K562 (cell line): ENCODE measurements around the gene TMEM207.

Source experiments
- CEBPB ChIP-seq: fragments of 450-650 bp; IDR thresholded peaks from 2 replicates; pipeline ENCODE4 v1.6.1; 2016; ENCODE audit warnings: missing genetic modification characterization, missing compliant biosample characterization
- ETV5 ChIP-seq: sonication (generic); formaldehyde crosslinking; IDR thresholded peaks from 2 replicates; pipeline ENCODE4 v1.4.0; 2020; ENCODE audit warnings: low read depth, mild to moderate bottlenecking, missing genetic modification reagents
- EZH2 ChIP-seq: IDR thresholded peaks from 2 replicates; pipeline ENCODE4 v1.6.1; 2012; ENCODE audit warnings: low read depth, mild to moderate bottlenecking, inconsistent platforms, low read length, borderline replicate concordance
- FOXA1 ChIP-seq: fragments of 450-650 bp; IDR thresholded peaks from 2 replicates; pipeline ENCODE4 v1.6.1; 2016; ENCODE audit warnings: mild to moderate bottlenecking, borderline replicate concordance
- JUN ChIP-seq, 2 experiments: sonication (generic) in 1 of 2; formaldehyde crosslinking in 1 of 2; IDR thresholded peaks; 2 replicates each; pipeline versions ENCODE4 v1.6.1 to v1.8.0; 2012 to 2022; ENCODE audit warnings: borderline replicate concordance in 2 of 2, mild to moderate bottlenecking in 2 of 2, improper control_type of control experiment in 1 of 2, low read depth in 1 of 2, low read length in 1 of 2, missing genetic modification reagents in 1 of 2
- MAX ChIP-seq: sonication (generic); formaldehyde crosslinking; IDR thresholded peaks from 2 replicates; pipeline ENCODE4 v1.9.0; 2022; ENCODE audit warnings: mild to moderate bottlenecking, missing genetic modification reagents
- NRF1 ChIP-seq, 2 experiments: fragments of 450-650 bp; IDR thresholded peaks in 1 of 2; conservative IDR thresholded peaks in 1 of 2; 2 replicates each; pipeline ENCODE4 v1.6.1; 2014; ENCODE audit warnings: mild to moderate bottlenecking in 2 of 2
- POLR2A ChIP-seq: fragments of 450-650 bp; conservative IDR thresholded peaks from 2 replicates; pipeline ENCODE4 v1.6.1; 2016
- RCOR1 ChIP-seq, 2 experiments: IDR thresholded peaks; 2 replicates each; pipeline ENCODE4 v1.6.1; 2012; ENCODE audit warnings: low read depth in 2 of 2, low read length in 2 of 2, borderline replicate concordance in 1 of 2, improper control_type of control experiment in 1 of 2
- SIRT6 ChIP-seq: IDR thresholded peaks from one replicate; pipeline ENCODE4 v1.6.1; 2012; ENCODE audit warnings: low read depth, mild to moderate bottlenecking, control low read depth, inconsistent platforms, low read length, moderate library complexity
- SMARCC2 ChIP-seq: fragments of 450-650 bp; IDR thresholded peaks from 2 replicates; pipeline ENCODE4 v1.6.1; 2017; ENCODE audit warnings: antibody characterized with exemption, moderate library complexity, mild to moderate bottlenecking, low read depth
- TEAD1 ChIP-seq, 2 experiments: fragments of 450-650 bp in 1 of 2; sonication (generic) in 1 of 2; formaldehyde crosslinking; IDR thresholded peaks; 2 replicates each; pipeline versions ENCODE4 v1.4.0 to v1.8.0; 2020 to 2022; ENCODE audit warnings: mild to moderate bottlenecking in 2 of 2, missing genetic modification reagents in 1 of 2
- TF ChIP-seq, protein P1 (sequence below): fragments of 250-450 bp; sonication (Bioruptor Pico); IDR thresholded peaks from 2 replicates; pipeline ENCODE4 v1.5.0; 2021; ENCODE audit warnings: mild to moderate bottlenecking, borderline replicate concordance
- TF ChIP-seq, protein P2 (sequence below), 3 experiments: IDR thresholded peaks in 2 of 3; conservative IDR thresholded peaks in 1 of 3; 2 replicates each; pipeline ENCODE4 v1.5.1; 2011 to 2012; ENCODE audit warnings: low read length in 3 of 3, mild to moderate bottlenecking in 3 of 3, control low read depth in 2 of 3, improper control_type of control experiment in 1 of 3, inconsistent platforms in 1 of 3, low read depth in 1 of 3, mixed read lengths in 1 of 3, moderate library complexity in 1 of 3; ENCODE audit not compliant: insufficient read depth in 2 of 3

GRCh38 chr3:190481779-190482178 is 32.1 kb upstream of the TMEM207 start:
- no peak for TF ChIP-seq MAX (CRISPR knock-in tag)
- TF ChIP-seq, protein P1, sequence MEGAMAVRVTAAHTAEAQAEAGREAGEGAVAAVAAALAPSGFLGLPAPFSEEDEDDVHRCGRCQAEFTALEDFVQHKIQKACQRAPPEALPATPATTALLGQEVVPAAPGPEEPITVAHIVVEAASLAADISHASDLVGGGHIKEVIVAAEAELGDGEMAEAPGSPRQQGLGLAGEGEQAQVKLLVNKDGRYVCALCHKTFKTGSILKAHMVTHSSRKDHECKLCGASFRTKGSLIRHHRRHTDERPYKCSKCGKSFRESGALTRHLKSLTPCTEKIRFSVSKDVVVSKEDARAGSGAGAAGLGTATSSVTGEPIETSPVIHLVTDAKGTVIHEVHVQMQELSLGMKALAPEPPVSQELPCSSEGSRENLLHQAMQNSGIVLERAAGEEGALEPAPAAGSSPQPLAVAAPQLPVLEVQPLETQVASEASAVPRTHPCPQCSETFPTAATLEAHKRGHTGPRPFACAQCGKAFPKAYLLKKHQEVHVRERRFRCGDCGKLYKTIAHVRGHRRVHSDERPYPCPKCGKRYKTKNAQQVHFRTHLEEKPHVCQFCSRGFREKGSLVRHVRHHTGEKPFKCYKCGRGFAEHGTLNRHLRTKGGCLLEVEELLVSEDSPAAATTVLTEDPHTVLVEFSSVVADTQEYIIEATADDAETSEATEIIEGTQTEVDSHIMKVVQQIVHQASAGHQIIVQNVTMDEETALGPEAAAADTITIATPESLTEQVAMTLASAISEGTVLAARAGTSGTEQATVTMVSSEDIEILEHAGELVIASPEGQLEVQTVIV (CRISPR knock-in tag): no peak
- TF ChIP-seq RCOR1 (IDR thresholded peaks at IDR 0.05; ENCODE audit: borderline replicate concordance in 1 of 2, low read depth in 2 of 2, low read length in 2 of 2): no peak
- TF ChIP-seq SMARCC2: no peak
- no peak for TF ChIP-seq NRF1 (conservative IDR thresholded peaks at IDR 0.05 in 1 of 2, IDR thresholded peaks at IDR 0.05 in 1 of 2)
- no peak for TF ChIP-seq FOXA1
- TF ChIP-seq ETV5 (CRISPR knock-in tag): no peak
- TF ChIP-seq, protein P2, sequence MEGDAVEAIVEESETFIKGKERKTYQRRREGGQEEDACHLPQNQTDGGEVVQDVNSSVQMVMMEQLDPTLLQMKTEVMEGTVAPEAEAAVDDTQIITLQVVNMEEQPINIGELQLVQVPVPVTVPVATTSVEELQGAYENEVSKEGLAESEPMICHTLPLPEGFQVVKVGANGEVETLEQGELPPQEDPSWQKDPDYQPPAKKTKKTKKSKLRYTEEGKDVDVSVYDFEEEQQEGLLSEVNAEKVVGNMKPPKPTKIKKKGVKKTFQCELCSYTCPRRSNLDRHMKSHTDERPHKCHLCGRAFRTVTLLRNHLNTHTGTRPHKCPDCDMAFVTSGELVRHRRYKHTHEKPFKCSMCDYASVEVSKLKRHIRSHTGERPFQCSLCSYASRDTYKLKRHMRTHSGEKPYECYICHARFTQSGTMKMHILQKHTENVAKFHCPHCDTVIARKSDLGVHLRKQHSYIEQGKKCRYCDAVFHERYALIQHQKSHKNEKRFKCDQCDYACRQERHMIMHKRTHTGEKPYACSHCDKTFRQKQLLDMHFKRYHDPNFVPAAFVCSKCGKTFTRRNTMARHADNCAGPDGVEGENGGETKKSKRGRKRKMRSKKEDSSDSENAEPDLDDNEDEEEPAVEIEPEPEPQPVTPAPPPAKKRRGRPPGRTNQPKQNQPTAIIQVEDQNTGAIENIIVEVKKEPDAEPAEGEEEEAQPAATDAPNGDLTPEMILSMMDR (IDR thresholded peaks at IDR 0.05 in 2 of 3, conservative IDR thresholded peaks at IDR 0.05 in 1 of 3; ENCODE audit: insufficient read depth in 2 of 3, low read depth in 1 of 3, low read length in 3 of 3): no peak
- TF ChIP-seq POLR2A: no peak
- TF ChIP-seq JUN (IDR thresholded peaks at IDR 0.05; ENCODE audit: borderline replicate concordance, low read depth, low read length): no peak
- no peak for TF ChIP-seq JUN (CRISPR knock-in tag; IDR thresholded peaks at IDR 0.05; ENCODE audit: borderline replicate concordance)
- no peak for TF ChIP-seq CEBPB
- no peak for TF ChIP-seq TEAD1 (CRISPR knock-in tag; IDR thresholded peaks at IDR 0.05)
- no peak for TF ChIP-seq SIRT6
- TF ChIP-seq EZH2: no peak
